ENCODE data around the gene ENG. TPM values are rescaled to one million over a fixed set of nuclear protein-coding genes. Genes with fewer than 3 reads are reported as not detected.

ENG gene
- total RNA-seq, 2 experiments from 2014 or later, result 18.4 to 21.3 TPM

- Mint-ChIP-seq H3K9me3 (ENCODE audit: low read depth) (no peaks in the 10 kb centered on the region), H3K4me3 (peak overlapping the region; percentile 85), H3K27me3 (no peaks in the 10 kb centered on the region), H3K36me3 (peaks cover 52% of the 10 kb centered on the region), H3K4me1 (peaks cover 76% of the 10 kb centered on the region), H3K27ac (peak overlapping the region; percentile 88)
- DNase-seq (no peak), ATAC-seq (no peak)
- CTCF ChIA-PET, result interaction anchor here (0.7 to 5.7 kb wide), 12 partner anchors 8 to 346 kb away, joined by 3 to 50 read pairs (median 5); partner anchors contain the start of genes CDK9, PTRH1 and TOR2A
Measured at GRCh38 chr9:127771570-127772189, 82.8 kb downstream of the ENG start.

DNA sequence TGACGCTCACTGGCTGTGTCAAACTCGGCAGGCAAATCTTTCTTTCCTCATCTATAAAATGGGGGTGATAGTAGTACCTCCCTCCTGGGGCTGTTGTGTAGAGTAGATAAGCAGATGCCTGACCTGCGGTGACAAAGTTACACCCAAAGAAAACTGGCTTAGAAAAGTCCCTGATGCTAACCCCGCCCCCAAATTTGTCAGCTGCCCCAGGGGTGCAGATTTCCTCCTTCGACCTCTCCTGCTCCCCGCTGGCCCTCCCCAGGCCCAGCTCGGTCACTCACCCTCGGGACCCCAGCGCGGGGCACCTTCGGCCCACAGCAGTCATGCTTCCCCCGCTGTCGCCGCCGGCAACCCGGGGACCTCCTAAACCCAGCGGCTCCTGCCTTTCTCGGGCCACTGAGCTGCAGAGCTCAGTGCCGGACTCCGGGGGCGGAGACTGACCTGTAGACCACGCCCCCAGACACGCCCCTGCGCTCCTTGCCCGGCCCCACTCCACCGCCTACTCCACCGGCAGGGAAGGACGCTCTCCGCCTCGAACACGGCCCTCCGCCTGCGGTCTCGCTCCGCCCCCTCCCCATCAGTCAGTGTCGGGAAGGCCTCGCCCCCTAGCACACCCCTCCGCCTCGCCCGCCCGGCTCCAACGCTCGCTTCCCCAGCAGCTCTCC lies 83.4 kb downstream of the ENG start:
- CTCF ChIA-PET, result interaction anchor here (0.7 to 5.9 kb wide), 16 partner anchors 9 to 347 kb away, joined by 3 to 50 read pairs (median 4); partner anchors contain the start of genes CDK9, PTRH1 and TOR2A

DNA sequence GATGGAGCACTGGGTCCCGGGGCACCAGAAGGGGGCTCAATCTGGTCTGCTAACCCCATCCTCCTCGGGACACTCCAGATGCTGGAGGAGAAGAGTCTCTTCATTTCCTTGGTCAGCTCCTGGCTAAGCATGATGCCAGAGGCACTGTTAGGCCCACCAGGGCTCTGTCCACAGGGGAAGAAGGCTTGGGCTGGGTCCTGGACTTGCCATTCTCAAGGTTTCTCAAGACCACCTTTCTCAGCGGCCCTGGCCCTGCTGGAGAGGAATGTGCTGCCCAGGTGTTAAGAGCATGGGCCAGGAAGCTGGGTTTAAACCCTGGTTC lies 83.9 kb downstream of the ENG start:
- Mint-ChIP-seq H3K4me3 (peak overlapping the region; percentile 85), H3K9me3 (ENCODE audit: low read depth) (no peaks in the 10 kb centered on the region), H3K27me3 (no peaks in the 10 kb centered on the region), H3K27ac (peak overlapping the region; percentile 88), H3K4me1 (peaks cover 80% of the 10 kb centered on the region), H3K36me3 (peaks cover 55% of the 10 kb centered on the region)
- CTCF ChIA-PET, result interaction anchor here (0.7 to 5.9 kb wide), 13 partner anchors 8 to 245 kb away, joined by 3 to 50 read pairs (median 4); partner anchors contain the start of genes CDK9 and TOR2A
- ATAC-seq (no peak), DNase-seq (no peak)

More for the DNA sequence above, 83.4 kb downstream of the ENG start:
- peak overlapping the region; percentile 88 for H3K27ac Mint-ChIP-seq
- no peaks in the 10 kb centered on the region for H3K27me3 Mint-ChIP-seq
- H3K4me1 Mint-ChIP-seq, result peaks cover 79% of the 10 kb centered on the region
- H3K36me3 Mint-ChIP-seq, result peaks cover 52% of the 10 kb centered on the region
- DNase-seq (peak; percentile 98), ATAC-seq (peak; percentile 91)
- H3K4me3 Mint-ChIP-seq, result peak overlapping the region; percentile 85
- H3K9me3 Mint-ChIP-seq (ENCODE audit: low read depth), result no peaks in the 10 kb centered on the region

GRCh38 chr9:127769929-127770582 lies 84.4 kb downstream of the ENG start:
- Mint-ChIP-seq H3K27me3 (no peaks in the 10 kb centered on the region), H3K27ac (peak overlapping the region; percentile 88), H3K36me3 (peaks cover 59% of the 10 kb centered on the region), H3K4me1 (peaks cover 82% of the 10 kb centered on the region), H3K4me3 (peak overlapping the region; percentile 85), H3K9me3 (ENCODE audit: low read depth) (no peaks in the 10 kb centered on the region)
- CTCF ChIA-PET, result interaction anchor here (0.6 to 5.9 kb wide), 9 partner anchors 8 to 151 kb away, joined by 3 to 50 read pairs (median 14); partner anchors contain the start of genes CDK9 and TOR2A
- DNase-seq (no peak), ATAC-seq (no peak)

- no peaks in the 10 kb centered on the region for H3K27me3 Mint-ChIP-seq
- DNase-seq (no peak), ATAC-seq (no peak)
- H3K9me3 Mint-ChIP-seq (ENCODE audit: low read depth), result no peaks in the 10 kb centered on the region
- CTCF ChIA-PET, result interaction anchor here (1.8 to 5.9 kb wide), 7 partner anchors 11 to 152 kb away, joined by 5 to 50 read pairs (median 20); partner anchors contain the start of genes CDK9 and TOR2A
- peaks cover 59% of the 10 kb centered on the region for H3K36me3 Mint-ChIP-seq
- peaks cover 82% of the 10 kb centered on the region for H3K4me1 Mint-ChIP-seq
- H3K27ac Mint-ChIP-seq, result peak overlapping the region; percentile 89
- peak overlapping the region; percentile 45 for H3K4me3 Mint-ChIP-seq
Measured at GRCh38 chr9:127769101-127769500, 85.4 kb downstream of the ENG start.

GRCh38 chr9:127768698-127769097 lies 85.8 kb downstream of the ENG start:
- peaks cover 56% of the 10 kb centered on the region for H3K36me3 Mint-ChIP-seq
- H3K27ac Mint-ChIP-seq, result peak overlapping the region; percentile 89
- ATAC-seq, result no peak

GRCh38 chr9:127767909-127768331 lies 86.5 kb downstream of the ENG start:
- no peak for DNase-seq
- H3K4me3 Mint-ChIP-seq, result no peak overlapping the region
- peak overlapping the region; percentile 89 for H3K27ac Mint-ChIP-seq
- no peaks in the 10 kb centered on the region for H3K27me3 Mint-ChIP-seq
- no peaks in the 10 kb centered on the region for H3K9me3 Mint-ChIP-seq (ENCODE audit: low read depth)
- ATAC-seq, result no peak
- peaks cover 83% of the 10 kb centered on the region for H3K4me1 Mint-ChIP-seq
- CTCF ChIA-PET, result interaction anchor here (1.1 to 6.1 kb wide), 9 partner anchors 8 to 153 kb away, joined by 3 to 61 read pairs (median 7); partner anchors contain the start of genes CDK9, SH2D3C and TOR2A
- H3K36me3 Mint-ChIP-seq, result peaks cover 57% of the 10 kb centered on the region

More at GRCh38 chr9:127768698-127769097, 85.8 kb downstream of the ENG start:
- Mint-ChIP-seq H3K4me3 (peak overlapping the region; percentile 45), H3K27me3 (no peaks in the 10 kb centered on the region), H3K4me1 (peaks cover 82% of the 10 kb centered on the region), H3K9me3 (ENCODE audit: low read depth) (no peaks in the 10 kb centered on the region)
- CTCF ChIA-PET, result interaction anchor here (2.5 to 6.1 kb wide), 7 partner anchors 11 to 153 kb away, joined by 5 to 61 read pairs (median 23); partner anchors contain the start of genes CDK9 and TOR2A
- no peak for DNase-seq

GRCh38 chr9:127767410-127767809 lies 87.0 kb downstream of the ENG start:
- ATAC-seq (no peak), DNase-seq (no peak)
- peaks cover 58% of the 10 kb centered on the region for H3K36me3 Mint-ChIP-seq
- CTCF ChIA-PET, result interaction anchor here (1.1 to 6.1 kb wide), 10 partner anchors 9 to 154 kb away, joined by 3 to 61 read pairs (median 6); partner anchors contain the start of genes CDK9, SH2D3C and TOR2A
- H3K9me3 Mint-ChIP-seq (ENCODE audit: low read depth), result no peaks in the 10 kb centered on the region
- H3K4me3 Mint-ChIP-seq, result peak overlapping the region; percentile 38
- peak overlapping the region; percentile 89 for H3K27ac Mint-ChIP-seq
- H3K27me3 Mint-ChIP-seq, result no peaks in the 10 kb centered on the region
- peaks cover 79% of the 10 kb centered on the region for H3K4me1 Mint-ChIP-seq

DNA sequence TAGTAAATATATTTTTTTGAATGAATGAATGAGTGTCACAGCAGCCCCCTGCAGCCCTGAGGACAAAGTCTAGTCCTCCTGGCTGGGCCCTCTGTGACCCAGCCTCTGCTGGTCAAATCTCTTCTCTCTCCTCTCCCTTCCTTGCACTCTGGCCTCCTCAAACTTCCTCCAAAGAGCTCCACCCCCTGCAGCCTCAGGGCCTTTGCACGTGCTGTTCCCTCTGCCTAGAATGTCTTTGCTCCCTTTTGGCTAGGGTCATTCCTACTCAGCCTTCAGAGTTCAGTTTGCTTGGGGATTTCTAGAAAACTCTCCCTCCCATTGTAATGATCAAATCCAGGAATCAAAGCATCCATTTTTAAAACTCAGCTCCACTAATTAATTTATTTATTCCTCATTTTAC lies 89.0 kb downstream of the ENG start:
- H3K4me1 Mint-ChIP-seq, result peaks cover 62% of the 10 kb centered on the region
- no peak overlapping the region for H3K4me3 Mint-ChIP-seq
- ATAC-seq (no peak), DNase-seq (no peak)
- H3K27ac Mint-ChIP-seq, result peak overlapping the region; percentile 37
- H3K27me3 Mint-ChIP-seq, result no peaks in the 10 kb centered on the region
- peaks cover 57% of the 10 kb centered on the region for H3K36me3 Mint-ChIP-seq
- H3K9me3 Mint-ChIP-seq (ENCODE audit: low read depth), result no peaks in the 10 kb centered on the region
- CTCF ChIA-PET, result interaction anchor here (1.0 to 6.1 kb wide), 8 partner anchors 11 to 156 kb away, joined by 3 to 61 read pairs (median 10); partner anchors contain the start of genes CDK9 and TOR2A

Small RNAs within 50 kb of the gene (microRNA-seq; reads per million reads assigned to microRNA genes)
- not detected for gene MIR2861
- gene MIR3960, result not detected
- gene MIR4672, result not detected

Other genes with a start within 250 kb of the ENG start
- 10 to 100 TPM; 22.8 to 26.0 TPM for gene STXBP1, start 242.4 kb downstream of the ENG start, total RNA-seq
- not detected for gene CFAP157, start 147.7 kb downstream of the ENG start, total RNA-seq
- gene PTRH1, start 139.0 kb downstream of the ENG start, total RNA-seq, result 10 to 100 TPM; 12.5 to 14.4 TPM
- gene TTC16, start 138.6 kb downstream of the ENG start, total RNA-seq, result 1 to 10 TPM; 1.2 to 5.2 TPM
- 10 to 100 TPM; 24.1 to 26.8 TPM for gene TOR2A, start 119.4 kb downstream of the ENG start, total RNA-seq
- gene SH2D3C, start 76.0 kb downstream of the ENG start, total RNA-seq, result 10 to 100 TPM; 75.2 to 87.8 TPM
- 100 to 1,000 TPM; 120 to 128 TPM for gene CDK9, start 68.6 kb downstream of the ENG start, total RNA-seq
- 100 to 1,000 TPM; 109 to 117 TPM for gene FPGS, start 51.8 kb downstream of the ENG start, total RNA-seq
- gene AK1, start 23.0 kb upstream of the ENG start, total RNA-seq, result 10 to 100 TPM; 33.6 to 34.3 TPM
- 10 to 100 TPM; 75.7 to 93.5 TPM for gene ST6GALNAC6, start 44.9 kb upstream of the ENG start, total RNA-seq
- 10 to 100 TPM; 64.7 to 71.4 TPM for gene ST6GALNAC4, start 62.4 kb upstream of the ENG start, total RNA-seq
- 1 to 10 TPM; 1.8 to 2.6 TPM for gene PIP5KL1, start 76.1 kb upstream of the ENG start, total RNA-seq
- gene DPM2, start 83.2 kb upstream of the ENG start, total RNA-seq, result 10 to 100 TPM; 51.4 to 53.5 TPM
- 100 to 1,000 TPM in 1 of 2 experiments, 10 to 100 TPM in 1; 60.8 to 116 TPM for gene EEIG1, start 126.3 kb upstream of the ENG start, total RNA-seq
- gene NAIF1, start 212.7 kb upstream of the ENG start, total RNA-seq, result 10 to 100 TPM; 13.8 to 16.7 TPM
- 10 to 100 TPM; 16.5 to 18.1 TPM for gene SLC25A25, start 213.6 kb upstream of the ENG start, total RNA-seq

Data from activated CD8-positive, alpha-beta memory T cell treated with anti-CD3 and anti-CD28 coated beads, Interleukin-2, amount 10 ng/mL, durations not matched to agents 7 days and 5 days (primary cell).